Tibial nerve (tissue), 4 donors: ENCODE data around the gene HLA-DPB1.

Source experiments
- CTCF ChIP-seq, 5 experiments: fragments of 200-600 bp in 3 of 5; fragments of 450-650 bp in 2 of 5; sonication (generic) in 3 of 5; IDR thresholded peaks; one replicate each; pipeline ENCODE4 v1.5.1; 2016 to 2019; ENCODE audit warnings: antibody characterized with exemption in 5 of 5, mild to moderate bottlenecking in 3 of 5, moderate library complexity in 2 of 5
- EP300 ChIP-seq, 2 donors: sonication (generic); formaldehyde crosslinking; IDR thresholded peaks; one replicate each; pipeline ENCODE4 v1.6.1; 2017; ENCODE audit warnings: antibody characterized with exemption in 2 of 2, mild to moderate bottlenecking in 1 of 2
- POLR2A ChIP-seq, 2 donors: fragments of 450-650 bp; IDR thresholded peaks; one replicate each; pipeline ENCODE4 v1.6.1; 2017; ENCODE audit warnings: antibody characterized with exemption in 2 of 2, mild to moderate bottlenecking in 2 of 2, moderate library complexity in 2 of 2

- TF ChIP-seq CTCF (IDR thresholded peaks at IDR 0.05) (peak; percentile 77 to 86 (median 82)), POLR2A (IDR thresholded peaks at IDR 0.05) (no peak), EP300 (IDR thresholded peaks at IDR 0.05) (no peak)
These were observed 42.8 kb downstream of the HLA-DPB1 start for GRCh38 chr6:33118525-33119123.
